ENCODE data around the gene LRRTM4.
"Not testable (repeated sequence)": the region's sequence is repeated elsewhere in the genome, so short reads cannot be mapped to it uniquely, and the experiment has no call there.

The LRRTM4 gene

DNA sequence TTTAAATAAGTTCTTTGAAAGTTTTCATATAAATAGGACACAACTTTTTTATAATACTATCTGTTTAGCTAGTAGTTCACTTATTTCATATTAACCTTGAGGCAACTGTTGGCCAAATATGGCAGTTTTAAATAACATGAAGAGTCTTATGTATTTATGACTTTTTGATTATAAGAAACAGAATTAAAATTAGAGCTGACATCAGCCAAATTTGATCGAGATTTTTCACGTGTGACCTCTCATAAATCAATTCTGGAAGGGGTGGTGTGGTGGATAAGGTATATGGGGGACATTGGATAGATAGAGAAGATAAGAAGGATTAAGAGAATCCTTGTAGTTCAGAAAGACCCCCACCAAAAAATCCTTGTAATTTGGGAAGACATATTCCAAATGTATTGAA is 776.6 kb downstream of the LRRTM4 start:
- DNase-seq (ENCODE audit: low spot score) = no peak

DNA sequence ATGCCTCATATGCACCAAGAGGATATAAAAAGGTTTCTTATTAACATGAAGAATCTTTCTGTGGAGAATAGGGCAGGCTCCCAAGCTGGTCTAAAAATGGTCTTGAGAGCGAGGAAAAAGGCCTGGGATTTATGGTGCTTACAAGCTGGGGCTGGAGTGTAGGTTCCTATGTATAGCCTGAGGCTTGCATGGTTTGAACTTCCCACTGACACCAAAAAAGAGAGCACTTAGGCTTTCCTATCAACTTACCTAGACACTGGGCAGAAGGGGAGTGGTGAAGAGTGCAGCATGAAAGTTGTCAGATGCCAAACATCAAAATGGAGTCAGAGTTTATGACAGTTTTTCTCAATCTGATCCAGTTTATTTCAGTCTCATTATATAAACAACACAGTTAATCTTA is 784.6 kb downstream of the LRRTM4 start:
- DNase-seq (ENCODE audit: low spot score) = no peak

DNA sequence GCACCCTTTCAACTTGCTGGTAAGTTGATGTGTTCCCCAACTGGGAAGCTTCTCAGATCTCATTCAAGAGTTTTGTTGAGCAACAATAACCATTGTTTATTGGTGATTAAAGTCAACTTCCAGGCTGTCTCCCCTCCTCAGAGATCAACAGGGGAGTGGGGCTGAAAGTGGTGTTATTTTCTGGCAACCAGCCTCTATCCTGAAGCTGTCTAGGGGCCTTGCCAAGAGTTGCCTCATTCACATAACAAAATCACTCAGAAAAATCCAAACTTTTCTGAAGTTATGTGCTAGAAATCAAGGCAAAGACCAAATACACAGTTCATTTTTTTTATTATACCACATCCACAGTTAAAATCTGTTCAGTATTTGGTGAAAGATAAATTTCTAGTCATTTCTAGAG is 788.4 kb downstream of the LRRTM4 start:
- no peak for DNase-seq (ENCODE audit: low spot score)

DNA sequence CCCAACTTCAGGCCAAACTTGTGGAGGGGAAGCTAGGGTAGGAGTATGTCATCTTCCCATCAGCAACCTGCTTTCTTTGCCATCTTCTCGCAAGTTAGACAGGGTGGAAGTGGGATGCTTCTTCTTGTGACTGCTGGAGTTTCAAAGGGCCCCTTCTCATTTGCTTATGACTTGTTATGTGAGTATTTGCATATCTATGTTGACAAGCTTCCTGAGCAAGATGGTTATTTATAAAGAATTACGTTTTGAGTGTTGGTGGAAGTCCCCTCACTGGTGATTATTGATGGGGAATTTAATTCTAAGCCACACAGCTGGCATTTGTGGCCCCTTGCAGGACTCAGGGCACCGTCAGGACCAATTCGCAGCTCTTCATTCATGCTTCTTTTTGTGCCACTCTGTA is 791.0 kb downstream of the LRRTM4 start:
- no peak for DNase-seq (ENCODE audit: low spot score)

DNA sequence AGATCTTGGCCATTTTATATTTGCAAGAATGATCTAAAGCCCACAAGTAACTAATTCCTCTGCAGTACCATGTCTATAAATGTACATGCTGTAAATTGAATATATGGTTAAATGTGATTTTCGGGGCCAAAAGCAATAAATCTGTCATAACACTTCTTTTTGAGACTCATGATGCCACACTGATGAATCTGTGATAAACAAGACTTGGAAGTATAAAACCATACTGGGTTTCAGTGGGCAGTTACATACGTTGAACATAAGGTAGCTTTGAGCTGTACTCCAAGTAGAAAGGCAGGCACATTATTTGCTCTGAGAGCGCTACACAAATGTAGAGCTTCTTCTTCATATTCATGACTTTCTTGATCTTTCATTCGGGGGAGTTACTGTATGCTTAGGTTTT is 792.2 kb downstream of the LRRTM4 start:
- no peak for DNase-seq (ENCODE audit: low spot score)

DNA sequence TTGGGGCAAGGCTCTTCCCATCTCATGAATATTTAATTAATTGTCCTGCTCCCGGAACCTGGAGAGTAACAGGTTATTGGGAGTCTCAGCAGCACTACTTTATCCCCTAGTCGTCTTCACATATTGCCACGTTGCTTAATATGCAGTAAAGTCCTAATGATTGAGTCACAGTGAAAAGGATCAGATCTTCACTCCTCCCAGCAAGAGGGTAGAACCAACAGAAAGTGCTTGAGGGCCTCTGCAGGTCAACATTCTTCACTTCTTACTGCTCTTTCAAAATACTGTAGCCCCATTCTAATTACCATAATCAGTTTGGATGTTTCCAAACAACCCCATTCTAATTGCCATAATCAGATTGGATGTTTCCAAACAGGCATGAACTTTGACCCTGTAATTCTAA is 801.0 kb downstream of the LRRTM4 start:
- DNase-seq (ENCODE audit: low spot score) = no peak

DNA sequence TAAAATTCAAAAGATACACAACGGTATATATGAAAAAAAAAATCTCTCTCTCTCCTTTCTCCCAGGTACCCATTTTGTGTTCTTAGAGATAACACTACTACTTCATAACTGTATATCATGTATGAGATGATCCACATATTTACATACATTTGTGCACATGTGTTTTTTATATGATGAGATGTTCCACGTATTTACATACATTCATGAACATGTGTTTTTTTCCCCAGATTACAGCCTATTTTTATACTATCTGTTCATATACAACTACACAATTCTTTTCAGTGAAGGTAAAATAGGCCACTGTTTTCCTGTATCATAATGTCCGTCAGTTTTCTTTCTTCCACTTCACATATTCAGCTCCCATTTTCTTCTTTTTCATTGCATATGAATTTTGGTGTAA is 808.9 kb downstream of the LRRTM4 start:
- DNase-seq (ENCODE audit: low spot score) = no peak

DNA sequence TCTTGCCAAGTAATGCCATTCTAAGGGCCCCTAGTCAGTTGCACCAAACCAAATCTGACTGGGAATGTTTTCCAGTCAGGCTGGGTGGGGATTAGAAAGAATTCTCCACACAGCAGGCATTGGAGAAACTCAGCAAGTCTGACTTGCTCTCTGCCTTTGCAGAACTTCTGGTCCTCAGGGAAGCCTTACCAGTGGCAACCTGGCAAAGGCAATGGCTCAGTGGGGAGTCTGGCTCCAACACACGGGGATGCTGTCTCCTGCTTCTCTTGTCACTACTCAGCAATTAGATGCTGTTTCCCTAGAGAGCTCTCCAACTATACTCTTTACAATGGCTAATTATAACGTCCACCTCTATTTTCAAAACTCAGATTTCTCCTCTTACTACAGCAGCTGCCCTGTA is 810.7 kb downstream of the LRRTM4 start:
- DNase-seq (ENCODE audit: low spot score) = no peak

DNA sequence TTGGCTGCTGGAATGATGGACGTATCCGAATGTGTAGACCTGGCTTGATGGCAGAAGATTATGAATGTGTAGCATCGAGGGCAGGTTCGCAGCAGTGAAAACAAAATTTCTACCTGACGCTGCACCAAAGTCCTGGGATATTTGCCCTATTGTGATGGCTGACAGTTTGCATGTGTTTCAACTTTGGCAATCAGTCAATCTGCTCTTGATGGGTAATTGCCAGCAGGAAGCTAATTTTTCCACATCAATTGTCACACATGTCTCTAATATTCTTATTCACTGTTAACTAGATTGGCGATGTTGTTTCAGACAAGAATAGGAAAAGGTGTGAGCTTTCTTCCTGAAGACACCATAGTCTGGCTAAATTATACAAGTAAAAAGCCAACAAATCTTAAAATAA is 821.3 kb downstream of the LRRTM4 start:
- no peak for DNase-seq (ENCODE audit: low spot score)

DNA sequence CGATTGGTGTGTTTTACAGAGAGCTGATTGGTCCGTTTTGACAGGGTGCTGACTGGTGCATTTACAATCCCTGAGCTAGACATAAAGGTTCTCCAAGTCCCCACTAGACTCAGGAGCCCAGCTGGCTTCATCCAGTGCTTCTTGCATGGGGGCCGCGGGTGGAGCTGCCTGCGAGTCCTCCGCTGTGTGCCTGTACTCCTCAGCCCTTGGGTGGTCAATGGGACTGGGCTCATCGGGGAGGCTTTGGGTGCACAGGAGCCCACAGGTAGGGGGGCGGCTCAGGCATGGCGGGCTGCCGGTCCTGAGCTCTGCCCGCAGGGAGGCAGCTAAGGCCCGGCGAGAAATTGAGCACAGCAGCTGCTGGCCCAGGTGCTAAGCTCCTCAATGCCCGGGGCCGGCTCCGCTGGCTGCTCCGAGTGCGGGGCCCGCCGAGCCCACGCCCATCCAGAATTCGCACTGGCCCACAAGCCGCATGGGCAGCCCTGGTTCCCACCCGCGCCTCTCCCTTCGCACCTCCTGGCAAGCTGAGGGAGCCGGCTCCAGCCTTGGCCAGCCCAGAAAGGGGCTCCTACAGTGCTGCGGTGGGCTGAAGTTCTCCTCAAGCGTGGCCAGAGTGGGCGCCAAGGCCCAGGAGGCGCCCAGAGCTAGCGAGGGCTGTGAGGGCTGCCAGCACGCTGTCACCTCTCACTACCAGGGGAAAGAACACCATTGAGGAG is 824.0 kb downstream of the LRRTM4 start:
- not testable (repeated sequence) for DNase-seq (ENCODE audit: low spot score)

Measured in kidney tubule cell (primary cell).